Femur (tissue), 1 donor: ENCODE measurements around the gene LONP2.
"Not testable (repeated sequence)": the region's sequence is repeated elsewhere in the genome, so short reads cannot be mapped to it uniquely, and the experiment has no call there.

Source experiments
- DNase-seq: peaks from one replicate; pipeline ENCODE4 v3.0.0-alpha.2; 2017

LONP2 gene

GRCh38 chr16:48395375-48395774 is 151.3 kb downstream of the LONP2 start:
- DNase-seq, result no peak

GRCh38 chr16:48402547-48402946 is 158.4 kb downstream of the LONP2 start:
- not testable (repeated sequence) for DNase-seq

- no peak for DNase-seq
These were observed 161.1 kb downstream of the LONP2 start for GRCh38 chr16:48405153-48405552.

DNA sequence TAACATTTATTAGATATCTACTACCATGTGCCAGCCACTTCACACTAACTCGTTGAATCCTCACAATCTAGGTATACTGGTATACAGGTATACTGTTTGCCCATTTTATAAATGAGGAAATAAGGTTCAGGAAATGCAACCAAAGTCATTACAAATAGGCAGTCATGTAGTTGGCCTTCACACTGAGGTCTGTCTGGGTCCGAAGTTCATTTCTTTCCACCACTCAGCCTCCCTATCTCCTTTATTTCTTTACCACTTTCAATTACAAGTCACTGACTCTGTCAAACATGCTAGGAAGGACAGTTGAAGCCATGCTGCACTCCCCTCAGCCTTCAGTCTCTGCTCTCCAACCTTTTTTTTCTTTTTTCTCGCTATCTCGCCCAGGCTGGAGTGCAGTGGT is 161.8 kb downstream of the LONP2 start:
- no peak for DNase-seq
